Thyroid gland (tissue), 4 donors: Measurements from ENCODE around the gene EYA3.

ENCODE experiments used
- POLR2A ChIP-seq, 2 donors: fragments of 450-650 bp; IDR thresholded peaks; one replicate each; pipeline ENCODE4 v1.6.1; 2017; ENCODE audit warnings: antibody characterized with exemption in 2 of 2, mild to moderate bottlenecking in 2 of 2, moderate library complexity in 1 of 2
- TF ChIP-seq, protein P1 (sequence below), 6 experiments: fragments of 200-600 bp in 3 of 6; fragments of 450-650 bp in 3 of 6; sonication (generic) in 3 of 6; IDR thresholded peaks; one replicate each; pipeline ENCODE4 v1.5.1; 2016 to 2019; ENCODE audit warnings: antibody characterized with exemption in 6 of 6, mild to moderate bottlenecking in 2 of 6, inconsistent platforms in 1 of 6, moderate library complexity in 1 of 6

GRCh38 chr1:28123461-28123961 lies 35.1 kb upstream of the EYA3 start:
- TF ChIP-seq, protein P1, sequence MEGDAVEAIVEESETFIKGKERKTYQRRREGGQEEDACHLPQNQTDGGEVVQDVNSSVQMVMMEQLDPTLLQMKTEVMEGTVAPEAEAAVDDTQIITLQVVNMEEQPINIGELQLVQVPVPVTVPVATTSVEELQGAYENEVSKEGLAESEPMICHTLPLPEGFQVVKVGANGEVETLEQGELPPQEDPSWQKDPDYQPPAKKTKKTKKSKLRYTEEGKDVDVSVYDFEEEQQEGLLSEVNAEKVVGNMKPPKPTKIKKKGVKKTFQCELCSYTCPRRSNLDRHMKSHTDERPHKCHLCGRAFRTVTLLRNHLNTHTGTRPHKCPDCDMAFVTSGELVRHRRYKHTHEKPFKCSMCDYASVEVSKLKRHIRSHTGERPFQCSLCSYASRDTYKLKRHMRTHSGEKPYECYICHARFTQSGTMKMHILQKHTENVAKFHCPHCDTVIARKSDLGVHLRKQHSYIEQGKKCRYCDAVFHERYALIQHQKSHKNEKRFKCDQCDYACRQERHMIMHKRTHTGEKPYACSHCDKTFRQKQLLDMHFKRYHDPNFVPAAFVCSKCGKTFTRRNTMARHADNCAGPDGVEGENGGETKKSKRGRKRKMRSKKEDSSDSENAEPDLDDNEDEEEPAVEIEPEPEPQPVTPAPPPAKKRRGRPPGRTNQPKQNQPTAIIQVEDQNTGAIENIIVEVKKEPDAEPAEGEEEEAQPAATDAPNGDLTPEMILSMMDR (IDR thresholded peaks at IDR 0.05): no peak
- TF ChIP-seq POLR2A (IDR thresholded peaks at IDR 0.05): no peak
